Right ventricle myocardium inferior (tissue), 1 donor: ENCODE results near the gene TMEM205. TPM values are rescaled to one million over a fixed set of nuclear protein-coding genes. Genes with fewer than 3 reads are reported as not detected.
"Not testable (repeated sequence)": the region's sequence is repeated elsewhere in the genome, so short reads cannot be mapped to it uniquely, and the experiment has no call there.

ENCODE experiments used
- ATAC-seq: fragments of 200-7000 bp; cut with Tn5 transposase; one replicate; pipeline ENCODE4 v1.9.1; 2020; ENCODE audit warnings: mild to moderate bottlenecking, moderate library complexity
- DNase-seq: peaks from one replicate; pipeline ENCODE4 v3.0.0; 2021; ENCODE audit errors: missing footprints
- intact Hi-C: fragments of 100-400 bp; cut with DNase I; formaldehyde crosslinking; loops from one replicate; pipeline ENCODE4 v1.11.0; 2022
- total RNA-seq: library from RNA; stranded (reverse); fragmentation: NEBNext Ultra II Directional; extraction: Animal tissue kit (Norgen Biotek cat#: 25700); gene quantifications from one replicate; pipeline ENCODE4 v1.2.1, GENCODE V29; 2021
- donor health status: DM: no; HTN: yes; CAD: no; lungs with severe emphysema.

TMEM205 gene
- total RNA-seq, 1 donor from 2014 or later = 106 TPM

- ATAC-seq, DNase-seq, intact Hi-C loops: not testable (repeated sequence)
These were observed 8.0 kb upstream of the TMEM205 start for GRCh38 chr19:11354102-11354501.

- intact Hi-C loops = no loop called here
- no peak for DNase-seq
- ATAC-seq = no peak
These were observed 3.1 kb upstream of the TMEM205 start for GRCh38 chr19:11349171-11349570.

- no peak for ATAC-seq
- intact Hi-C loops = loop anchor here (2.0 kb wide), 2 partner anchors 27 to 53 kb away; partner anchors contain the start of gene SWSAP1
- DNase-seq = no peak
These were observed 1.5 kb upstream of the TMEM205 start for GRCh38 chr19:11347546-11348039.

GRCh38 chr19:11345122-11345803 lies 805 bp downstream of the TMEM205 start:
- ATAC-seq (no peak), DNase-seq (no peak)
- intact Hi-C loops = no loop called here

GRCh38 chr19:11342429-11342828 lies 3.6 kb downstream of the TMEM205 start:
- intact Hi-C loops = no loop called here
- ATAC-seq (no peak), DNase-seq (no peak)

GRCh38 chr19:11340099-11340467 lies 6.0 kb downstream of the TMEM205 start:
- intact Hi-C loops, DNase-seq, ATAC-seq: not testable (repeated sequence)

- intact Hi-C loops = no loop called here
- peak; percentile 97 for ATAC-seq
- DNase-seq = peak; percentile 97
These were observed 6.6 kb downstream of the TMEM205 start, which contains the start of gene RAB3D for GRCh38 chr19:11339254-11340098. Gene RAB3D, minus strand, starts transcription at chr19:11339657. Its CDS starts 2,258 bp downstream, at chr19:11337399.

- ATAC-seq = peak; percentile 4
- intact Hi-C loops = no loop called here
- no peak for DNase-seq
These were observed 7.4 kb downstream of the TMEM205 start for GRCh38 chr19:11338569-11339253.

- DNase-seq (no peak), ATAC-seq (no peak)
- intact Hi-C loops = no loop called here
These were observed 7.9 kb downstream of the TMEM205 start for GRCh38 chr19:11338121-11338520.

GRCh38 chr19:11337080-11337479 lies 9.0 kb downstream of the TMEM205 start:
- DNase-seq (no peak), ATAC-seq (no peak)
- intact Hi-C loops = no loop called here

GRCh38 chr19:11335449-11336146 lies 10.5 kb downstream of the TMEM205 start:
- intact Hi-C loops = no loop called here
- ATAC-seq = no peak
- no peak for DNase-seq

GRCh38 chr19:11333838-11334237 lies 12.2 kb downstream of the TMEM205 start:
- intact Hi-C loops, ATAC-seq, DNase-seq: not testable (repeated sequence)

GRCh38 chr19:11332822-11333221 lies 13.2 kb downstream of the TMEM205 start:
- intact Hi-C loops = no loop called here
- DNase-seq (no peak), ATAC-seq (no peak)

GRCh38 chr19:11331502-11331901 lies 14.6 kb downstream of the TMEM205 start:
- DNase-seq = no peak
- ATAC-seq = no peak
- intact Hi-C loops = no loop called here

GRCh38 chr19:11330127-11330526 lies 15.9 kb downstream of the TMEM205 start:
- DNase-seq (no peak), ATAC-seq (no peak)
- intact Hi-C loops = no loop called here

GRCh38 chr19:11325544-11325943 lies 20.5 kb downstream of the TMEM205 start:
- ATAC-seq (no peak), DNase-seq (no peak)
- intact Hi-C loops = no loop called here

GRCh38 chr19:11324748-11325389 lies 21.2 kb downstream of the TMEM205 start:
- DNase-seq (no peak), ATAC-seq (peak; percentile 5)
- intact Hi-C loops = no loop called here

GRCh38 chr19:11324079-11324661 lies 21.9 kb downstream of the TMEM205 start:
- DNase-seq = peak; percentile 90
- ATAC-seq = peak; percentile 91

More at GRCh38 chr19:11324079-11324661, 21.9 kb downstream of the TMEM205 start:
- intact Hi-C loops = no loop called here
